Glutamatergic neuron (in vitro differentiated cells): ENCODE measurements around the gene PFDN4. TPM values are rescaled to one million over a fixed set of nuclear protein-coding genes. Genes with fewer than 3 reads are reported as not detected.
"Not testable (repeated sequence)": the region's sequence is repeated elsewhere in the genome, so short reads cannot be mapped to it uniquely, and the experiment has no call there.

Experiments
- DNase-seq: peaks from one replicate; pipeline ENCODE4 v3.0.0; 2022
- H3K27ac Mint-ChIP-seq: one replicate; pipeline ENCODE4 v1.8.0; 2020; ENCODE audit warnings: mild to moderate bottlenecking, mixed read lengths, inconsistent platforms; ENCODE audit not compliant: unreplicated experiment
- H3K27me3 Mint-ChIP-seq: one replicate; pipeline ENCODE4 v1.8.0; 2020; ENCODE audit warnings: mild to moderate bottlenecking, moderate library complexity, mixed read lengths, inconsistent platforms; ENCODE audit not compliant: unreplicated experiment
- H3K36me3 Mint-ChIP-seq: one replicate; pipeline ENCODE4 v1.8.0; 2020; ENCODE audit warnings: mild to moderate bottlenecking, mixed read lengths, inconsistent platforms; ENCODE audit not compliant: unreplicated experiment
- H3K4me1 Mint-ChIP-seq: one replicate; pipeline ENCODE4 v1.8.0; 2020; ENCODE audit warnings: mild to moderate bottlenecking, low read depth, mixed read lengths, inconsistent platforms; ENCODE audit not compliant: unreplicated experiment
- H3K4me3 Mint-ChIP-seq: one replicate; pipeline ENCODE4 v1.8.0; 2020; ENCODE audit warnings: mild to moderate bottlenecking, mixed read lengths, inconsistent platforms; ENCODE audit not compliant: unreplicated experiment
- H3K9me3 Mint-ChIP-seq: one replicate; pipeline ENCODE4 v1.8.0; 2020; ENCODE audit warnings: mild to moderate bottlenecking, moderate library complexity, mixed read lengths, inconsistent platforms; ENCODE audit not compliant: unreplicated experiment
- total RNA-seq: library from RNA; stranded (reverse); fragmentation: NEBNext Ultra II Directional; extraction: Animal tissue kit (Norgen Biotek cat#: 25700); gene quantifications from one replicate; pipeline ENCODE4 v1.2.1, GENCODE V29; 2021; ENCODE audit not compliant: unreplicated experiment
- TF ChIP-seq, protein P1 (sequence below): fragments of 200-600 bp; sonication (generic); IDR thresholded peaks from one replicate; pipeline ENCODE4 v1.5.0; 2021; ENCODE audit not compliant: partially characterized antibody, unreplicated experiment

The PFDN4 gene
- total RNA-seq, 1 donor from 2014 or later: 51.6 TPM

DNA sequence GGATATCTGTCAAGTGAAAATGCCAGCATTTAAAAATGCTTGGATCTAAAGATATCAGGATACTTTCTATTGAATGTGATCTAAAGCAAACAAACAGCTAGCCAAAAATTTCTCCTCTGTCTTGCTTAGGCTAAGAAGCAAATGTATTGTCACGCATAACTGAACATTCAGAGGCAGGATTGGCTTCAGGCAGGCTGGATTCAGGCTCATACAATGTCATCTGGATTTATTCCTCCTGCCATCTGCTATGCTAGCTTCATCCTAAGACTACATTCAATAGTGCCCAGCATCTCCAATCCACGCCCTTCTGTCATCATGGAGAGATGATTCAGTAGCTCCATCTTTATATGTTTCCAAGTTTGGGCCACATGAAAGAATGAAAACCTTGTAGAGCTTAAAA lies 27.1 kb downstream of the PFDN4 start:
- TF ChIP-seq, protein P1, sequence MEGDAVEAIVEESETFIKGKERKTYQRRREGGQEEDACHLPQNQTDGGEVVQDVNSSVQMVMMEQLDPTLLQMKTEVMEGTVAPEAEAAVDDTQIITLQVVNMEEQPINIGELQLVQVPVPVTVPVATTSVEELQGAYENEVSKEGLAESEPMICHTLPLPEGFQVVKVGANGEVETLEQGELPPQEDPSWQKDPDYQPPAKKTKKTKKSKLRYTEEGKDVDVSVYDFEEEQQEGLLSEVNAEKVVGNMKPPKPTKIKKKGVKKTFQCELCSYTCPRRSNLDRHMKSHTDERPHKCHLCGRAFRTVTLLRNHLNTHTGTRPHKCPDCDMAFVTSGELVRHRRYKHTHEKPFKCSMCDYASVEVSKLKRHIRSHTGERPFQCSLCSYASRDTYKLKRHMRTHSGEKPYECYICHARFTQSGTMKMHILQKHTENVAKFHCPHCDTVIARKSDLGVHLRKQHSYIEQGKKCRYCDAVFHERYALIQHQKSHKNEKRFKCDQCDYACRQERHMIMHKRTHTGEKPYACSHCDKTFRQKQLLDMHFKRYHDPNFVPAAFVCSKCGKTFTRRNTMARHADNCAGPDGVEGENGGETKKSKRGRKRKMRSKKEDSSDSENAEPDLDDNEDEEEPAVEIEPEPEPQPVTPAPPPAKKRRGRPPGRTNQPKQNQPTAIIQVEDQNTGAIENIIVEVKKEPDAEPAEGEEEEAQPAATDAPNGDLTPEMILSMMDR: no peak
- Mint-ChIP-seq H3K27ac (no peak overlapping the region), H3K27me3 (peaks cover 3% of the 10 kb centered on the region), H3K36me3 (peaks cover 9% of the 10 kb centered on the region), H3K9me3 (peaks cover 2% of the 10 kb centered on the region), H3K4me3 (no peak overlapping the region), H3K4me1 (peaks cover 3% of the 10 kb centered on the region)
- DNase-seq: no peak

DNA sequence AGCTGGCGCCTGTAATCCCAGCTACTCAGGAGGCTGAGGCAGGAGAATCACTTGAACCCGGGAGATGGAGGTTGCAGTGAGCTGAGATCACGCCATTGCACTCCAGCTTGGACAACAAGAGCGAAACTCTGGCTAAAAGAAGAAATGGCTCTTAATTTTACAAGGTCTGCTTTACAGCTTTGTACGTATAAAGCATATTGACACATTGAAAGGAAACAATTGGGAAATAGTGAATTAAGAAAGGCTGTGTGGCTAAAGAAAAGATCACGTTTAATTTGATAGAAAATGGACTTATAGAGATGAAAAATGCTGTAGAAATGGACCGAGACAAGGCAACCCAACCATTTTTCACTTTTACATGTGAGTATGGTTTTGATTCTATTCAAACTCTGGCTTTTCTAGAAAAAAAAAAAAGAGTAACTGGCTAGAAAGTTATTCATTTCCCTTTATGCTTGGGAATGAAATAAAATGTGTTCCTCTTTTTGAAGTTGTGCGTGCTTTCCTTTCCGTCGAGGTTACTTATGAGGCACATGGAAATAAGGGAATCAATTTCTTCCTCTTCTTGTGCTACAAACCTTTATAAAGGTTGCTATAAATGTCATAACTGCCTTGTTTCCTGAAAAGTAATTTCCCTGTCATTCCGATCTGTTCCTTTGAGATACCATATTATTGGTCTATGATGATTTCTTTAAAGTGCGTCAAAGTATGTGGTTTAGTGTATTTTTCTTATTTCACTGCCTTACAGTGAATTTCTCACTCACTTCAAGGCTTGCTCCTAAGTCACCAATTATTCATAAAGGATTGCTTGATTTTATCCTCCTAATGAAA lies 29.4 kb downstream of the PFDN4 start:
- peaks cover 2% of the 10 kb centered on the region for H3K27me3 Mint-ChIP-seq
- H3K4me1 Mint-ChIP-seq: peaks cover 3% of the 10 kb centered on the region
- no peaks in the 10 kb centered on the region for H3K9me3 Mint-ChIP-seq
- H3K4me3 Mint-ChIP-seq: no peak overlapping the region
- DNase-seq: no peak
- no peak overlapping the region for H3K27ac Mint-ChIP-seq
- TF ChIP-seq, protein P1: no peak
- H3K36me3 Mint-ChIP-seq: peaks cover 8% of the 10 kb centered on the region

DNA sequence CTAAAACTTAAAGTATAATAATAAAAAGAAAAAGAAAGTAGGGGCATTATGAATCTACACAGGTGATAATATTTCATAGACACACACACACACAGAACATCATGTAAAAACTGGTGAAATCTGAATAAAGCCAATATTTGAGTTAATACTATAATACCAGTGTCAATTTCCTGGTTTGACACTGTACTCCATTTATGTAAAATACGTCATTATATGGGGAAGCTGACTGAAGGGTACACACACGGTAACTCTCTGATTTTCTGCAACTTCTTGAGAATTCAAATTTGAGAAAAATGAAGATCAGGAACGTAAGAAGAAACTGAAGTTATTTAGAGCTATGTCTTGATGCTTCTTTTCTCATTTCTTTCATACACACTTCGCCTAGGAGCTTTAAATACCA lies 36.2 kb downstream of the PFDN4 start:
- H3K27me3 Mint-ChIP-seq: peaks cover 2% of the 10 kb centered on the region
- no peak overlapping the region for H3K27ac Mint-ChIP-seq
- H3K36me3 Mint-ChIP-seq: peaks cover 2% of the 10 kb centered on the region
- TF ChIP-seq, protein P1: no peak
- peaks cover 3% of the 10 kb centered on the region for H3K9me3 Mint-ChIP-seq
- no peaks in the 10 kb centered on the region for H3K4me1 Mint-ChIP-seq
- no peak overlapping the region for H3K4me3 Mint-ChIP-seq
- no peak for DNase-seq

DNA sequence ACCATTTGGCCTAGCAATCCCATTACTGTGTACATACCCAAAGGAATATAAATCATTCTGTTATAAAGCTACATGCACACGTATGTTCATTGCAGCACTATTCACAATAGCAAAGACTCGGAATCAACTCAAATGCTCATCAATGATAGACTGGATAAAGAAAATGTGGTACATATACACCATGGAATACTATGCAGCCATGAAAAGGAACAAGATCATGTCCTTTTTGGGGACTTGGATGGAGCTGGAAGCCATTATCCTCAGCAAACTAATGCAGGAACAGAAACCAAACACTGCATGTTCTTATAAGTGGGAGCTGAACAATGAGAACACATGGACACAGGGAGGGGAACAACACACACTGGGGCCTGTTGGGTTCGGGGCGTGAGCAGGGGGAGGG lies 40.8 kb downstream of the PFDN4 start:
- H3K9me3 Mint-ChIP-seq, H3K27me3 Mint-ChIP-seq, H3K4me1 Mint-ChIP-seq, H3K4me3 Mint-ChIP-seq, DNase-seq, H3K36me3 Mint-ChIP-seq: not testable (repeated sequence)
- H3K27ac Mint-ChIP-seq: peak overlapping the region; percentile 89

DNA sequence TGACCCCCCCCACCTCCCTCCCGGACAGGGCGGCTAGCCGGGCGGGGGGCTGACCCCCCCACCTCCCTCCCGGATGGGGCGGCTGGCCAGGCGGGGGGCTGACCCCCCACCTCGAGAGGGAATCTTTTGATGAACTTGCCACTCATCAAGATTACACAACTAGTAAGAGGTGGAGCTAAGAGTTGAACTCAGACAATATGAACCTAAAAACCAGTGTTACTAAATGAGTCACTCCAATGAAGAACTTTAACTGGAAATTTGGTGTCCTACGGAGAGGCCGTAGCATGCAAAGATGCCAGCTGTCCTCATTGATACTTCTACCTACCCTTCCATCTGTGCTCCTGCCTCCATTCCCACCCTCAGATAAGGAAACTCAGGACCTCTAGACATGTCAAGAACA lies 42.8 kb downstream of the PFDN4 start:
- TF ChIP-seq, protein P1: no peak
- H3K27me3 Mint-ChIP-seq: peaks cover 4% of the 10 kb centered on the region
- H3K36me3 Mint-ChIP-seq: peaks cover 8% of the 10 kb centered on the region
- no peak overlapping the region for H3K4me3 Mint-ChIP-seq
- peaks cover 6% of the 10 kb centered on the region for H3K9me3 Mint-ChIP-seq
- no peak for DNase-seq
- peak overlapping the region; percentile 83 for H3K27ac Mint-ChIP-seq
- peaks cover 6% of the 10 kb centered on the region for H3K4me1 Mint-ChIP-seq
